ENCODE data around the gene COL15A1. TPM values are rescaled to one million over a fixed set of nuclear protein-coding genes. Genes with fewer than 3 reads are reported as not detected.

COL15A1 gene
- total and polyA plus RNA-seq, 5 donors from 2014 or later = 0.03 to 0.10 (median 0.06) TPM; not detected in 2

DNA sequence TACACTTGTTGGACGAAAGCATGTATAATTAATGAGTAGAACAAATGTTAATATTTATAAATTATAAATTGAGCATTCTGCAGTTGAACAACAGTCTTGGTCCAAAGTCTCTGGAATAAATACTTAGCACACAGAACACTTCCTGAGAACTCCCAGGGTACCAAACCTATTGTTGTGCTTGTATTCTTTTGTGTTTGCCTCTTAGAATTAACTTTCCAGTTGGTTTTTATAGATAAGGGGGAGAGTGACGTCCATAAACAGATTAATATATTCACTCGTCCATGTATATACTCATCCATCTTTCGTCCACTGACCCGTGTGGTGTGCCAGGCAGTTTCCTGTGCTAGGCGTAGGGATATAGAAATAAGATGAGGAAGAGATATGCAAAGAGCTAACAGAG is 98.9 kb downstream of the COL15A1 start:
- H3K27ac ChIP-seq (ENCODE audit: insufficient read depth, low read length, poor library complexity, severe bottlenecking) = no peak overlapping the region
- H3K9me3 Mint-ChIP-seq = peaks cover 0 to 13% (median 5%) of the 10 kb centered on the region in 7 donors
- peaks cover 0 to 18% (median 5%) of the 10 kb centered on the region in 4 donors for H3K4me1 Mint-ChIP-seq
- no peaks in the 10 kb centered on the region for H3K4me1 ChIP-seq (ENCODE audit: control insufficient read depth, insufficient read depth, low read length, poor library complexity, severe bottlenecking)
- H3K4me3 Mint-ChIP-seq = no peak overlapping the region
- H3K27ac Mint-ChIP-seq = no peak overlapping the region
- ATAC-seq (ENCODE audit: low read depth in 2 of 2) (no peak), DNase-seq (no peak)
- no peaks in the 10 kb centered on the region for H3K36me3 ChIP-seq (ENCODE audit: control insufficient read depth, insufficient read depth, low read length)
- H3K36me3 Mint-ChIP-seq = peaks cover 5% of the 10 kb centered on the region
- no peaks in the 10 kb centered on the region for H3K27me3 ChIP-seq (ENCODE audit: control insufficient read depth, insufficient read depth, low read length)
- no peaks in the 10 kb centered on the region for H3K27me3 Mint-ChIP-seq
- peaks cover 0 to 5% of the 10 kb centered on the region in 2 experiments for H3K9me3 ChIP-seq (ENCODE audit: control insufficient read depth in 2 of 2, low read length in 2 of 2)
- no peak overlapping the region for H3K4me3 ChIP-seq (ENCODE audit: low read depth, low read length)

DNA sequence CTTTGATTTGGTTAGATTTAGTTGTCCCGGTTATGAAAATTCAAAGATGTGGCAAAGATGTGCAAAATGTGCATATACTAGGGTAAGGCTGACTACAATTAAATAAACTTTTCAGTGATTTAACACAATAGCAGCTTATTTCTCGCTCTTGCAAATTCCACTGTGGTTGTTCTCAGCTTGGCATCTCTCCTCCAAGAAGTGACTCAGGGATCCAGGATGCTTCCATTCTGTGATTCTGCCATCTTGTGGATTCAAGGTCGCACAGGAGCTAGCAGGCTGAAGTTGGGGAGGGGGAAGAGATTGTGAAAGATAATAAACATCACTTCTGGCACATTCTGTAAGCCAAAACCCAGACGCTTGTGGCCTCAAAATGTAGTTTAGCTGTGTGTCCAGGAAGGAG is 101.1 kb downstream of the COL15A1 start:
- peaks cover 0 to 5% of the 10 kb centered on the region in 2 experiments for H3K9me3 ChIP-seq (ENCODE audit: control insufficient read depth in 2 of 2, low read length in 2 of 2)
- H3K4me3 ChIP-seq (ENCODE audit: low read depth, low read length) = no peak overlapping the region
- H3K4me1 ChIP-seq (ENCODE audit: control insufficient read depth, insufficient read depth, low read length, poor library complexity, severe bottlenecking) = no peaks in the 10 kb centered on the region
- Mint-ChIP-seq H3K9me3 (peaks cover 0 to 13% (median 5%) of the 10 kb centered on the region in 7 donors), H3K27ac (no peak overlapping the region), H3K4me1 (peaks cover 0 to 30% (median 12%) of the 10 kb centered on the region in 4 donors), H3K27me3 (no peaks in the 10 kb centered on the region), H3K36me3 (peaks cover 5% of the 10 kb centered on the region), H3K4me3 (no peak overlapping the region)
- no peaks in the 10 kb centered on the region for H3K36me3 ChIP-seq (ENCODE audit: control insufficient read depth, insufficient read depth, low read length)
- DNase-seq (no peak), ATAC-seq (ENCODE audit: low read depth in 2 of 2) (no peak)
- H3K27ac ChIP-seq (ENCODE audit: insufficient read depth, low read length, poor library complexity, severe bottlenecking) = no peak overlapping the region
- no peaks in the 10 kb centered on the region for H3K27me3 ChIP-seq (ENCODE audit: control insufficient read depth, insufficient read depth, low read length)

GRCh38 chr9:99046068-99046467 is 102.4 kb downstream of the COL15A1 start:
- no peak for DNase-seq
- H3K36me3 Mint-ChIP-seq = peaks cover 5% of the 10 kb centered on the region
- no peak overlapping the region for H3K27ac Mint-ChIP-seq
- Histone ChIP-seq H3K27ac (ENCODE audit: insufficient read depth, low read length, poor library complexity, severe bottlenecking) (no peak overlapping the region), H3K9me3 (ENCODE audit: control insufficient read depth in 2 of 2, low read length in 2 of 2) (peaks cover 0 to 5% of the 10 kb centered on the region in 2 experiments), H3K36me3 (ENCODE audit: control insufficient read depth, insufficient read depth, low read length) (no peaks in the 10 kb centered on the region), H3K27me3 (ENCODE audit: control insufficient read depth, insufficient read depth, low read length) (no peaks in the 10 kb centered on the region), H3K4me1 (ENCODE audit: control insufficient read depth, insufficient read depth, low read length, poor library complexity, severe bottlenecking) (no peaks in the 10 kb centered on the region), H3K4me3 (ENCODE audit: low read depth, low read length) (no peak overlapping the region)
- no peaks in the 10 kb centered on the region for H3K27me3 Mint-ChIP-seq
- ATAC-seq (ENCODE audit: low read depth in 2 of 2) = no peak
- peaks cover 0 to 13% (median 5%) of the 10 kb centered on the region in 7 donors for H3K9me3 Mint-ChIP-seq
- no peak overlapping the region for H3K4me3 Mint-ChIP-seq
- H3K4me1 Mint-ChIP-seq = peaks cover 0 to 40% (median 14%) of the 10 kb centered on the region in 4 donors

DNA sequence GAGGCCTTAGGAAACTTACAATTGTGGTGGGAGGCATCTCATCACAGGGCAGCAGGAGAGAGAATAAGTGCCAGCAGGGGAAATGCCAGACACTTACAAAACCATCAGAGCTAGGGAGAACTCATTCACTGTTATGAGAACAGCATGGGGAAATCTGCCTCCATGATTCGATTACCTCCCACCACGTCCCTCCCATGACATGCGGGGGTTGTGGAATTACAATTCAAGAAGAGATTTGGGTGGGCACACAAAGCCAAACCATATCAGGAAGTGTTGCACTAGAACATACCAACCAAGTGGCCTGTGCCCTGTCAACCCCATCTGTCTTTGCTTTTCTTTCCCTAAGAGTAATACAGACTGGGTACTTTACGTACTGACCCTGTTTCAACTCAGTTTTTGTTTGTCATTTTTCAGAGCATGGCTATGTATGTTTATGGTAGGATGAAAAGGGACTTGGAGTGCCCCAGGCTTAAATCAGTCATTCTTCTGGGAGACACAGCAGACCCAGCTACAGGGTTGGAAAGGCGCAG is 102.9 kb downstream of the COL15A1 start:
- Histone ChIP-seq H3K4me3 (ENCODE audit: low read depth, low read length) (no peak overlapping the region), H3K36me3 (ENCODE audit: control insufficient read depth, insufficient read depth, low read length) (no peaks in the 10 kb centered on the region), H3K27me3 (ENCODE audit: control insufficient read depth, insufficient read depth, low read length) (no peaks in the 10 kb centered on the region), H3K9me3 (ENCODE audit: control insufficient read depth in 2 of 2, low read length in 2 of 2) (peaks cover 0 to 5% of the 10 kb centered on the region in 2 experiments), H3K4me1 (ENCODE audit: control insufficient read depth, insufficient read depth, low read length, poor library complexity, severe bottlenecking) (no peaks in the 10 kb centered on the region), H3K27ac (ENCODE audit: insufficient read depth, low read length, poor library complexity, severe bottlenecking) (no peak overlapping the region)
- Mint-ChIP-seq H3K27ac (no peak overlapping the region), H3K36me3 (peaks cover 5% of the 10 kb centered on the region), H3K4me1 (peaks cover 0 to 36% (median 14%) of the 10 kb centered on the region in 4 donors), H3K9me3 (peaks cover 0 to 13% (median 5%) of the 10 kb centered on the region in 7 donors), H3K4me3 (no peak overlapping the region), H3K27me3 (no peaks in the 10 kb centered on the region)
- ATAC-seq (ENCODE audit: low read depth in 2 of 2) (no peak), DNase-seq (no peak)

DNA sequence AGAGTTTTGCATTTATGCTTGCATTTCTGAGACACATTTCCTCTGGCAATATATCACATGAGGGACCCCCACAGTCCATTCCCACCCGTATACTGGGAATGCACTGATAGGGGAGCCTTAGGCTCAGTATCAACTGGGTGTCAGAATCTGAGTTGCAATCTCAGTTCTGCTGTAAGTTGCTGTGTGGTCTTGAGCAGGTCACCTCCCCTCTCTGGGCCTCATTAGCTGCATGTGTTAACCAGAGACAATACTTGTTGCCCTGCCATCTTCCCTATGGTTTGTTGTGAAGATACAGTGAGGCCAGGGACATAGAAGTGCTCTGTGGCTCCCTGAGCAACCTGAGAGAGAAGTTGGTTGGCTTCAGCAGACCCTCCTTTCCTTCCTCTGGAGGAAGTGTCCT is 105.5 kb downstream of the COL15A1 start:
- Mint-ChIP-seq H3K27ac (peak overlapping the region in 1 of 3 donors; percentile 84), H3K36me3 (peaks cover 1% of the 10 kb centered on the region), H3K4me1 (peaks cover 1 to 55% (median 28%) of the 10 kb centered on the region in 4 donors), H3K9me3 (peaks cover 0 to 10% (median 1%) of the 10 kb centered on the region in 7 donors), H3K27me3 (no peaks in the 10 kb centered on the region), H3K4me3 (no peak overlapping the region)
- Histone ChIP-seq H3K27me3 (ENCODE audit: control insufficient read depth, insufficient read depth, low read length) (no peaks in the 10 kb centered on the region), H3K9me3 (ENCODE audit: control insufficient read depth in 2 of 2, low read length in 2 of 2) (peaks cover 0 to 5% of the 10 kb centered on the region in 2 experiments), H3K4me1 (ENCODE audit: control insufficient read depth, insufficient read depth, low read length, poor library complexity, severe bottlenecking) (peaks cover 10% of the 10 kb centered on the region), H3K27ac (ENCODE audit: insufficient read depth, low read length, poor library complexity, severe bottlenecking) (no peak overlapping the region), H3K4me3 (ENCODE audit: low read depth, low read length) (no peak overlapping the region), H3K36me3 (ENCODE audit: control insufficient read depth, insufficient read depth, low read length) (no peaks in the 10 kb centered on the region)
- DNase-seq (no peak), ATAC-seq (ENCODE audit: low read depth in 2 of 2) (no peak)

DNA sequence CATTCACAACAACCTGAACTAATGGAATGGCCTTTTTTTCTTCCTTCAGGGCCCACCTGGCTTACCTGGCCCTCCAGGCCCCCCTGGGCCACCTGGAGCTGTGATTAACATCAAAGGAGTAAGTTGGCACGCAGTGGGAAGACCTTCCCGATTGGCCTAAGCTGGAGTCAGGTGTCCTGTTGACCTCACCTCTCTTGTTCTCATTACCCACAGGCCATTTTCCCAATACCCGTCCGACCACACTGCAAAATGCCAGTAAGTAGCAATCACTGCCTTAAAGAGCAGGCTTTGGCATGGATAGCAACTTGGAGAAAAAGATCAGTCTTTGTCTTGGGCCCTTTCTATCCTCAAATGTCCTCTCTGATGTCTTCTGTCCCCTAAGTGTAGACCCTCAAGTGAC is 105.9 kb downstream of the COL15A1 start:
- H3K27me3 ChIP-seq (ENCODE audit: control insufficient read depth, insufficient read depth, low read length) = no peaks in the 10 kb centered on the region
- Mint-ChIP-seq H3K4me1 (peaks cover 5 to 59% (median 31%) of the 10 kb centered on the region in 4 donors), H3K9me3 (peaks cover 0 to 7% (median 0%) of the 10 kb centered on the region in 7 donors), H3K4me3 (no peak overlapping the region), H3K36me3 (no peaks in the 10 kb centered on the region), H3K27me3 (no peaks in the 10 kb centered on the region), H3K27ac (peak overlapping the region in 1 of 3 donors; percentile 84)
- H3K9me3 ChIP-seq (ENCODE audit: control insufficient read depth in 2 of 2, low read length in 2 of 2) = peaks cover 0 to 4% of the 10 kb centered on the region in 2 experiments
- H3K27ac ChIP-seq (ENCODE audit: insufficient read depth, low read length, poor library complexity, severe bottlenecking) = no peak overlapping the region
- no peak overlapping the region for H3K4me3 ChIP-seq (ENCODE audit: low read depth, low read length)
- peaks cover 14% of the 10 kb centered on the region for H3K4me1 ChIP-seq (ENCODE audit: control insufficient read depth, insufficient read depth, low read length, poor library complexity, severe bottlenecking)
- ATAC-seq (ENCODE audit: low read depth in 2 of 2) = no peak
- H3K36me3 ChIP-seq (ENCODE audit: control insufficient read depth, insufficient read depth, low read length) = no peaks in the 10 kb centered on the region
- no peak for DNase-seq

GRCh38 chr9:99050292-99050911 is 106.7 kb downstream of the COL15A1 start:
- Mint-ChIP-seq H3K9me3 (peaks cover 0 to 4% (median 0%) of the 10 kb centered on the region in 7 donors), H3K27me3 (no peaks in the 10 kb centered on the region), H3K4me1 (peaks cover 5 to 64% (median 34%) of the 10 kb centered on the region in 4 donors), H3K36me3 (no peaks in the 10 kb centered on the region), H3K27ac (peak overlapping the region in 1 of 3 donors; percentile 84), H3K4me3 (no peak overlapping the region)
- H3K27ac ChIP-seq (ENCODE audit: insufficient read depth, low read length, poor library complexity, severe bottlenecking) = no peak overlapping the region
- H3K4me1 ChIP-seq (ENCODE audit: control insufficient read depth, insufficient read depth, low read length, poor library complexity, severe bottlenecking) = peaks cover 14% of the 10 kb centered on the region
- ATAC-seq (ENCODE audit: low read depth in 2 of 2) (no peak), DNase-seq (no peak)
- no peaks in the 10 kb centered on the region for H3K9me3 ChIP-seq (ENCODE audit: control insufficient read depth in 2 of 2, low read length in 2 of 2)
- H3K4me3 ChIP-seq (ENCODE audit: low read depth, low read length) = no peak overlapping the region
- H3K27me3 ChIP-seq (ENCODE audit: control insufficient read depth, insufficient read depth, low read length) = no peaks in the 10 kb centered on the region
- no peaks in the 10 kb centered on the region for H3K36me3 ChIP-seq (ENCODE audit: control insufficient read depth, insufficient read depth, low read length)

GRCh38 chr9:99050924-99051323 is 107.2 kb downstream of the COL15A1 start:
- Mint-ChIP-seq H3K36me3 (no peaks in the 10 kb centered on the region), H3K27ac (peak overlapping the region in 1 of 3 donors; percentile 20), H3K27me3 (no peaks in the 10 kb centered on the region), H3K4me3 (no peak overlapping the region), H3K4me1 (peaks cover 5 to 66% (median 37%) of the 10 kb centered on the region in 4 donors), H3K9me3 (no peaks in the 10 kb centered on the region)
- H3K27me3 ChIP-seq (ENCODE audit: control insufficient read depth, insufficient read depth, low read length) = no peaks in the 10 kb centered on the region
- H3K27ac ChIP-seq (ENCODE audit: insufficient read depth, low read length, poor library complexity, severe bottlenecking) = no peak overlapping the region
- DNase-seq (no peak), ATAC-seq (ENCODE audit: low read depth in 2 of 2) (no peak)
- peaks cover 14% of the 10 kb centered on the region for H3K4me1 ChIP-seq (ENCODE audit: control insufficient read depth, insufficient read depth, low read length, poor library complexity, severe bottlenecking)
- no peak overlapping the region for H3K4me3 ChIP-seq (ENCODE audit: low read depth, low read length)
- no peaks in the 10 kb centered on the region for H3K36me3 ChIP-seq (ENCODE audit: control insufficient read depth, insufficient read depth, low read length)
- H3K9me3 ChIP-seq (ENCODE audit: control insufficient read depth in 2 of 2, low read length in 2 of 2) = no peaks in the 10 kb centered on the region

All from CD4-positive, CD25-positive, alpha-beta regulatory T cell (primary cell).